NCI-H2171 treated with DMSO at 0.1 percent for 48 hours (cell line): Measurements from ENCODE around the gene PROX2.

Experiments used
- DNase-seq: peaks from one replicate; lab custom pipeline; 2025; lab: John Stamatoyannopoulos, UW

PROX2 gene

GRCh38 chr14:74875941-74876913 is at the start of gene PROX2:
PROX2 (minus strand) TSS chr14:74876145; CDS start chr14:74863834, 12,311 bp downstream.
- no peak for DNase-seq

GRCh38 chr14:74924061-74924460 is 48.1 kb upstream of the PROX2 start:
- no peak for DNase-seq

- DNase-seq = peak; percentile 94
These were observed 46.9 kb upstream of the PROX2 start, which contains the start of gene RPS6KL1 for GRCh38 chr14:74922752-74923401. RPS6KL1 (minus strand) TSS chr14:74923260; CDS start chr14:74921541, 1,719 bp downstream.

- no peak for DNase-seq
These were observed 46.2 kb upstream of the PROX2 start for GRCh38 chr14:74921987-74922751.

- DNase-seq = no peak
These were observed 45.2 kb upstream of the PROX2 start for GRCh38 chr14:74921053-74921620.

- no peak for DNase-seq
These were observed 44.3 kb upstream of the PROX2 start for GRCh38 chr14:74920281-74920680.

GRCh38 chr14:74919421-74920165 is 43.6 kb upstream of the PROX2 start:
- DNase-seq = no peak

- DNase-seq = no peak
These were observed 42.4 kb upstream of the PROX2 start for GRCh38 chr14:74918380-74918779.

GRCh38 chr14:74917646-74918081 is 41.7 kb upstream of the PROX2 start:
- DNase-seq = no peak

GRCh38 chr14:74917178-74917543 is 41.2 kb upstream of the PROX2 start:
- no peak for DNase-seq

GRCh38 chr14:74915826-74916225 is 39.9 kb upstream of the PROX2 start:
- DNase-seq = no peak

- no peak for DNase-seq
These were observed 39.5 kb upstream of the PROX2 start for GRCh38 chr14:74915426-74915825.

- peak; percentile 31 for DNase-seq
These were observed 38.1 kb upstream of the PROX2 start for GRCh38 chr14:74913986-74914573.

GRCh38 chr14:74913393-74913910 is 37.5 kb upstream of the PROX2 start:
- no peak for DNase-seq

GRCh38 chr14:74912801-74913200 is 36.9 kb upstream of the PROX2 start:
- no peak for DNase-seq

- DNase-seq = no peak
These were observed 36.2 kb upstream of the PROX2 start for GRCh38 chr14:74912111-74912510.

GRCh38 chr14:74911704-74912103 is 35.8 kb upstream of the PROX2 start:
- no peak for DNase-seq

- DNase-seq = no peak
These were observed 35.3 kb upstream of the PROX2 start for GRCh38 chr14:74911221-74911620.

GRCh38 chr14:74910556-74910955 is 34.6 kb upstream of the PROX2 start:
- no peak for DNase-seq

- DNase-seq = no peak
These were observed 34.0 kb upstream of the PROX2 start for GRCh38 chr14:74909911-74910310.

GRCh38 chr14:74909501-74909900 is 33.6 kb upstream of the PROX2 start:
- DNase-seq = no peak
